Mucosa of stomach (tissue), 1 donor: ENCODE measurements around the gene PLCH2.
"Not testable (repeated sequence)": the region's sequence is repeated elsewhere in the genome, so short reads cannot be mapped to it uniquely, and the experiment has no call there.

Source experiments
- H3K27me3 ChIP-seq: one replicate; pipeline ENCODE4 v1.7.0; 2013; ENCODE audit warnings: mild to moderate bottlenecking, low read length; ENCODE audit not compliant: control insufficient read depth, insufficient read depth
- H3K36me3 ChIP-seq: one replicate; pipeline ENCODE4 v1.7.0; 2013; ENCODE audit warnings: low read length; ENCODE audit not compliant: control insufficient read depth, insufficient read depth
- H3K4me1 ChIP-seq: one replicate; pipeline ENCODE4 v1.7.0; 2013; ENCODE audit warnings: mild to moderate bottlenecking, low read length; ENCODE audit not compliant: control insufficient read depth, insufficient read depth
- H3K4me3 ChIP-seq: one replicate; pipeline ENCODE4 v1.7.0; 2013; ENCODE audit warnings: low read length
- H3K9ac ChIP-seq: one replicate; pipeline ENCODE4 v1.7.0; 2013; ENCODE audit warnings: mild to moderate bottlenecking, low read length, moderate library complexity
- H3K9me3 ChIP-seq: one replicate; pipeline ENCODE4 v1.7.0; 2013; ENCODE audit warnings: mild to moderate bottlenecking, low read length, moderate library complexity; ENCODE audit not compliant: control insufficient read depth
- donor health status: Pancreatic carcinoma.

PLCH2 gene

DNA sequence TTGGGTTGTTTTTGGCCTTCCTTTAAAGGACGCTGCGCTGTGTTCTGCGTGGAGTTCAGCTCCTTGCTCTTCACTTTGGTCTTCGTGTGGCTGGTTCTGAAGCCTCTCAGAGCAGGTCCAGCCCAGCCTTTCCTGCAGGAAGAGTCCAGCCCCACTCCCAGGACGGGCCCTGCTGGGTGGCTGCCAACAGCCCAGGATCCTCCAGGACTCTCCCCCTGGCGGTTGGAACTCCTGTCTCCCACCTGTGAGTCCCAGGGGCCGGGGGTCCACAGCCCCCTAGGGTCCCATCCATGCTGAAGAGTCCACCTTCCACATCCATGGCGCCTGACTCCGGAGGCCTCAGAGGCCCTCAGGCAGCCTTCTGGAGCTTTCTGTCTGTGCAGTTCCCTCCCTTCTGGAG is 75.5 kb downstream of the PLCH2 start:
- H3K9ac ChIP-seq, H3K27me3 ChIP-seq, H3K9me3 ChIP-seq, H3K36me3 ChIP-seq, H3K4me3 ChIP-seq: not testable (repeated sequence)
- H3K4me1 ChIP-seq: peaks cover 48% of the 10 kb centered on the region

DNA sequence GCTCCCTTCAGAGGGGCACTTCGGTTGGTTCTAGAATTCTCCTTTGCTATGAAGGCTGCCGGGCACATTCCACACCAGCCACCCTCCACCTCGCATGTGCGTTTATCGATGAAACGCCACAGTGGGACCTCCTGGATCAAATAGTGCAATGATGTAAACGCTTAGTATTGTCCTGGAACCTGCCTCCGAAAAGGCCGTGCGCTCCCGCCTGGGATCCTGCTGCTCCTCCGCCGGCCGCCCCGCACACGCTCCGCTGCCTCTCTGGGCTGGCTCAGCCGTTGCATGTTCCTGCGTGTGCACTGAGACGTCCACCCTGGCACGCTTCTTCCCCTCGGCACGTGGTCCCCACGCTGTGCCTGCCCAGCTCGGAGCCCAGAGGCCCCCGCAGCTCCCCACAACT is 76.1 kb downstream of the PLCH2 start:
- no peaks in the 10 kb centered on the region for H3K9me3 ChIP-seq
- no peaks in the 10 kb centered on the region for H3K36me3 ChIP-seq
- no peak overlapping the region for H3K9ac ChIP-seq
- no peaks in the 10 kb centered on the region for H3K27me3 ChIP-seq
- peaks cover 42% of the 10 kb centered on the region for H3K4me1 ChIP-seq
- H3K4me3 ChIP-seq: no peak overlapping the region

DNA sequence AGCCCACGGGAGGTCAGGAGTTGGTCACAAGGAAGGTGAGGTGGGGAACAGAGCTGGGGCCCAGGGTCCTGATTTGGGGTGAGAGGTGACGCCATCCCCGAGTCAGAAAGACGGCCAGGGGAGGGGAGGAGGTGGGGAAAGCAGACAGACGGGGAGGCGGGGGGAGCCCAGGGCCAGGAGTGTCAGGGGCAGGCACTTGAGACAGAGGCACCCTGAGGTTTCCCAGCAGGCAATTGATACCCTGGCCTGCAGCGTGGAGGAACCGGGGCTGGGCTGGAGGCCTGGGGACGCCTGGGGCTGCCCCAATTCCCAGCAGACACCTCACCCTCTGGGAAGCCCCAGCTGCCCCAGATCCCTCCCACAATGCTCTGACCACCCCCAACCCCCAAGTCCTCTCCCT is 77.0 kb downstream of the PLCH2 start:
- H3K4me1 ChIP-seq: peaks cover 42% of the 10 kb centered on the region
- H3K9ac ChIP-seq, H3K9me3 ChIP-seq, H3K4me3 ChIP-seq, H3K27me3 ChIP-seq, H3K36me3 ChIP-seq: not testable (repeated sequence)

DNA sequence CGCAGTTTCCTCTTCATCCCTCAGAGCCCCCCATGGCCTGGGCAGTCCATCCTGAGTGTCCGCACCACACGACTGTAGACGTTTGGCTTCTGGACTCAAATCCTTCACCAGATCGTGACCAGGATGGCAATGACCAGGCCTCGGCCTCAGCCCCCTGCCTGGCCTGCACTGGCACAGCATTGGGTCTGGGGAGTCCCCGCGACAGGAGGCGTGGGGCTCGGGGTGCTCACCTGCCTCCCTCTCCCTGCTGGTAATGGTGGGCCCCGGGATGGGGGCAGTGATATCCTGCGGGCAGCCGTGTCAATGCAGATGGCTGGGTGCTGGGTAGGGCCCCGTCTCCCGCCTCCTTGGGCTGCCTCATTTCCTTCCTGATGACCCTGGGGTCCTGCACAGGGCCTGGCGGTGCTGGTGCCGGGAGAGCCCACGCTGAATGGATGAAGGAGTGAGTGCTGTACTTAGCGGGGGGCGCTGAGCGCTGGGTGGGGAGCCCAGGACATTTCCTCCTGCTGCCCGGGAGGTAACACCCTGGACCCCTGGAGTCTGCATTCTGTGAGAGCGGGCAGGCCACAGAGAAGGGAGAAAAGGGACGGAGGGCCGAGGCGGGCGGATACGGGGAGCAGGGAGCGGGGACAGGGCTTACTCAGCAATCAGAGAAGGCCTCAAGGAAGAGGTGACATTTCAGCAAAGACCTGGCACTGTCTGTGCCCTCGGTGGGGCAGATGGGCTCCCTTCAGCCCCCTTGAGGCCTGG is 78.0 kb downstream of the PLCH2 start:
- H3K4me3 ChIP-seq: no peak overlapping the region
- H3K36me3 ChIP-seq: peaks cover 4% of the 10 kb centered on the region
- peaks cover 42% of the 10 kb centered on the region for H3K4me1 ChIP-seq
- no peaks in the 10 kb centered on the region for H3K9me3 ChIP-seq
- H3K27me3 ChIP-seq: no peaks in the 10 kb centered on the region
- no peak overlapping the region for H3K9ac ChIP-seq

DNA sequence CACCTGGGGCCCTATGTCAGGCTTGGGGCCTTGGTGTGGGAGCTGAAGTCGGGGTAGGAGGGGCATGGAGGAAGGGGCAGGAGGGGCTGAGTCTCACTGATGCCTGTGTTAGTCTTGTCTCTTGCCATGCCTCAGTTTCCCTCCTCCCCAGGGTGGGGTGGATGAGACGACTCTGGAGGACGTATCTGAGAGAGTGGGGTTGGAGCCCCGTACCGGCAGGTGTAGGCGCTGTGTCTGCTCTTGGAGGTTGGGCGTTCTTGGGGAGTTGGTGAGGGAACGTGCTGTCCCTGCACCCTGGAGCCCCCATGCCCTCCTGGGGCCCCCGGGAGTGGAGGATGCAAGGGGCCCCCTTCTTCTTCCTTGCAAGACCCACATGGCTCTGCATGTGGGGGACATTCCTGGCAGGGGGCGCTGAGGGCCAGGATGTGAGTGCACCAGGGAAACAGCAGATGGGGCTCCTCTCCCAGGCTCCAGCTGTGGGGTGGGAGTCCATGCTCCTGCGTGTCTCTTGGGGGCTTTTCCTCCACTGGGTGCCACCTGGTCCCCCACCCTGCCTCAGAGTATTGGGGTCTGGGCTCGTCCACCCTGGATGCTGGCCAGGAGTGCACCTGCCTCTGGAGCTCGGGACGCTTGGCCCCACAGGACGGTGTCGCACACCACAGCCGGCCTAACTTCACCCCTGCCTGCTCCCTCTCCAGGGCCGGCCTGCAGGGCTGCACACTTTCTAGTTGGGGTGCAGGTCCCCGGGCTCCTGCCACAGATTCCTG is 78.7 kb downstream of the PLCH2 start:
- peaks cover 35% of the 10 kb centered on the region for H3K4me1 ChIP-seq
- peak overlapping the region; percentile 99 for H3K4me3 ChIP-seq
- H3K9me3 ChIP-seq: no peaks in the 10 kb centered on the region
- H3K27me3 ChIP-seq: no peaks in the 10 kb centered on the region
- peaks cover 4% of the 10 kb centered on the region for H3K36me3 ChIP-seq
- H3K9ac ChIP-seq: peak overlapping the region; percentile 99
